Left forelimb (tissue), 1 donor: Measurements from ENCODE around the gene STAM2.

Source experiments
- DNase-seq: peaks from one replicate; pipeline ENCODE4 v3.0.0-alpha.2; 2018; ENCODE audit warnings: low spot score

Gene STAM2

GRCh38 chr2:152071518-152071917, 104.0 kb downstream of the STAM2 start:
- no peak for DNase-seq

GRCh38 chr2:152071092-152071491, 104.5 kb downstream of the STAM2 start:
- no peak for DNase-seq

- no peak for DNase-seq
Measured at GRCh38 chr2:152068226-152068625, 107.3 kb downstream of the STAM2 start.

GRCh38 chr2:152067823-152068222, 107.7 kb downstream of the STAM2 start:
- DNase-seq = no peak
